Brain microvascular endothelial cell (primary cell): ENCODE data around the gene CALM1.

Experiments used
- DNase-seq: peaks from one replicate; pipeline ENCODE4 v3.0.0-alpha.2; 2020
- H3K27ac ChIP-seq: fragments of 250-450 bp; sonication (Bioruptor Pico); 2 replicates; pipeline ENCODE4 v1.5.1; 2020; ENCODE audit warnings: mild to moderate bottlenecking, moderate library complexity
- H3K27me3 ChIP-seq: fragments of 250-450 bp; sonication (Bioruptor Pico); replicated peaks from 2 replicates; pipeline ENCODE4 v1.5.1; 2020; ENCODE audit warnings: mild to moderate bottlenecking
- H3K36me3 ChIP-seq: fragments of 250-450 bp; sonication (Bioruptor Pico); replicated peaks from 2 replicates; pipeline ENCODE4 v1.5.1; 2020; ENCODE audit warnings: mild to moderate bottlenecking
- H3K4me3 ChIP-seq: 2 replicates; pipeline ENCODE4 v1.5.1; 2011; ENCODE audit warnings: low read depth, mild to moderate bottlenecking, control low read depth, low read length, moderate library complexity
- CTCF ChIP-seq: IDR thresholded peaks from 2 replicates; pipeline ENCODE4 v1.5.1; 2011; ENCODE audit warnings: low read depth, mild to moderate bottlenecking, moderate library complexity, low read length, control low read depth, inconsistent platforms; ENCODE audit errors: missing control alignments
- in situ Hi-C: cut with HindIII; loops from 2 replicates; pipeline ENCODE4 v1.10.0; 2017; ENCODE audit warnings: low sequenced_read_pairs, low pct_ligation_motif_present

Gene CALM1

DNA sequence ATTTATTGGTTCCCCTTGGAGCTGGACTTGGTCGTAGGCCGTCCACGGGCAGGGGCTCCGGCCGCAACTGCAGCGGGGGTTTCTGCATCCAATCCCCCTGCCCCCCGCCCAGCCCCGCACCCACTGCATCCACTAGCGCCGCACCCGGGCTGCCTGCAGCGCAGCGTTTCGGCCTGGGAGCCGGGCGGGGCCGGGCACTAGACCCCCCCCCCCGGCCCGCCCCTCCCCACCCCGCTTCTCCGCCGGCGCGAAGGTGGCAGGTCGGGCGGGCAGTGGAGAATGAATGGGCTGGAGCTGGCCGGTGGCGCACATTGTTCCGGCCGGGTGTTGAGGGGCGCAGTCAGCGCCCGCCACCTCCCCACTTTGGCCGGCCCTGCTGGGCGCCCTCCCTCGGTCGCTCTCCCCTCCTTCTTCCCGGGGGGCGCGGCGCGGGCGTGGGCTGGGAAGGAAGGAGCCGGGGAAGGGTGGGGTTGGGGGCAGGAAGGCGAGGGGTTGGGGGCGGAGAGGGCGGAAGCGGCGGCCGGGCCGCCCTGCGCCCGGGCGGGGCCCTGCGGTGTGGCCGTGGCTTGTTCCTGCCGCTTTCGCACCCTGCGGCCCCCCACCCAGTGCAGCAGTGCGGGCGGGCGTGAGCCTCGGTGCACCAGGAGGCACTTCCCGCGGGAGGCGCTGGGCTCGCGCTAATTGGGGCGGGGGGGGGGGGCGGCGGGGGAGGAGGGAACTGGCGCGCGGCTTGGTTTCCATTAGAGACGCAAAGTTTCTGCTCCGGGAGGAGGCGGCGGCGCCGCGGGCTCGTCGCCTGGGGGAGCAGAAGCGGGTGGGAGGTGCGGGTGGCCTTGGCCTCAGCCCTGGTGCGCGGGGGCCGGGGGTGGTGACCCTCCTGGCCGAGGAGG is 841 bp downstream of the CALM1 start:
- no peaks in the 10 kb centered on the region for H3K27me3 ChIP-seq
- H3K4me3 ChIP-seq = peak overlapping the region; percentile 95
- H3K27ac ChIP-seq = peak overlapping the region; percentile 41
- no peak for TF ChIP-seq CTCF
- DNase-seq = peak; percentile 14
- in situ Hi-C loops = no loop called here
- peaks cover 21% of the 10 kb centered on the region for H3K36me3 ChIP-seq

DNA sequence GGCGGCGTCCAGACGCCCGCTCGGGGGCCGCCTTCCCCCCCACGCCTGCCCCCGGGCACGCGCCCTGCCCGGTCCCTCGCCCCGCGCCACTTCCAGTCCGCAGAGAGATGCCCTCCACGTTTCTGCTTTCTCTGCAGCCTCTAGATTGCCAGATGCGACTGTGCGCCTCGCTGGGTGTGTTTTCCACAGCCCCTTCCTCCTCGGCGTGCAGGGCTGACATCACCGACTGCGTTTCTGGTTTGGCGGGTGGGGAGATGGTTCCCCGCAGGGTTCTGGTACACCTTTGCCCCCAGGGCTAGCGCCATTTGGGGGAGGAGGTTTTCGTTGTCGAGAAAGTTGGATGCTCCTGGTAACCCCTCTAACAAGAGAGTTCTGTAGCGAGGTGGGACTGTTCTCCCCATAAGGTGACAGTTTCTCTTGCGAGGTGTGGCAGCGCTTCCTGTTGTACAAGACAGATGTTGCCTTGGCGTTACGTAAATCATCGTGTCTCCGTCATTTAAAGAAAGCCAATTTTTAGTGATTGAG is 1.5 kb downstream of the CALM1 start:
- H3K4me3 ChIP-seq = peak overlapping the region; percentile 95
- DNase-seq = peak; percentile 26
- H3K27me3 ChIP-seq = no peaks in the 10 kb centered on the region
- H3K36me3 ChIP-seq = peaks cover 27% of the 10 kb centered on the region
- in situ Hi-C loops = no loop called here
- no peak overlapping the region for H3K27ac ChIP-seq
- no peak for TF ChIP-seq CTCF

GRCh38 chr14:90398841-90399540 is 2.2 kb downstream of the CALM1 start:
- DNase-seq = no peak
- Histone ChIP-seq H3K36me3 (peaks cover 33% of the 10 kb centered on the region), H3K27ac (no peak overlapping the region), H3K4me3 (peak overlapping the region; percentile 95), H3K27me3 (no peaks in the 10 kb centered on the region)
- in situ Hi-C loops = no loop called here
- no peak for TF ChIP-seq CTCF

GRCh38 chr14:90399541-90400444 is 3.0 kb downstream of the CALM1 start:
- Histone ChIP-seq H3K27ac (no peak overlapping the region), H3K27me3 (no peaks in the 10 kb centered on the region), H3K4me3 (peak overlapping the region; percentile 26), H3K36me3 (peaks cover 41% of the 10 kb centered on the region)
- peak; percentile 89 for DNase-seq
- in situ Hi-C loops = no loop called here
- peak; percentile 100 for TF ChIP-seq CTCF

- peaks cover 51% of the 10 kb centered on the region for H3K36me3 ChIP-seq
- in situ Hi-C loops = no loop called here
- no peak overlapping the region for H3K4me3 ChIP-seq
- no peak overlapping the region for H3K27ac ChIP-seq
- H3K27me3 ChIP-seq = no peaks in the 10 kb centered on the region
- TF ChIP-seq CTCF = no peak
- no peak for DNase-seq
Observed at GRCh38 chr14:90400904-90401561, 4.2 kb downstream of the CALM1 start.
